Smooth muscle cell (in vitro differentiated cells): ENCODE data around the gene CNOT6. TPM values are rescaled to one million over a fixed set of nuclear protein-coding genes. Genes with fewer than 3 reads are reported as not detected.

Source experiments
- DNase-seq: peaks from one replicate; lab custom pipeline; 2025; ENCODE audit not compliant: unreplicated experiment; lab: John Stamatoyannopoulos, UW
- H2AFZ ChIP-seq: fragments of 200-600 bp; sonication (generic); 2 replicates; pipeline ENCODE4 v1.6.0; 2016; ENCODE audit warnings: antibody characterized with exemption, low read depth, mild to moderate bottlenecking
- H3F3A ChIP-seq: fragments of 200-600 bp; sonication (generic); 2 replicates; pipeline ENCODE4 v1.6.0; 2017; ENCODE audit warnings: antibody characterized with exemption, low read depth
- H3K27ac ChIP-seq: fragments of 200-600 bp; sonication (generic); 2 replicates; pipeline ENCODE4 v1.5.1; 2016; ENCODE audit warnings: low read depth, mild to moderate bottlenecking
- H3K27me3 ChIP-seq: fragments of 200-600 bp; sonication (generic); 2 replicates; pipeline ENCODE4 v1.6.1; 2016; ENCODE audit warnings: low read depth, mild to moderate bottlenecking
- H3K36me3 ChIP-seq: fragments of 200-600 bp; sonication (generic); 2 replicates; pipeline ENCODE4 v1.5.1; 2016; ENCODE audit warnings: low read depth
- H3K4me1 ChIP-seq: fragments of 200-600 bp; sonication (generic); 2 replicates; pipeline ENCODE4 v1.5.1; 2016; ENCODE audit warnings: low read depth
- H3K4me2 ChIP-seq: fragments of 200-600 bp; sonication (generic); 2 replicates; pipeline ENCODE4 v1.6.0; 2016; ENCODE audit warnings: mild to moderate bottlenecking
- H3K4me3 ChIP-seq: fragments of 200-600 bp; sonication (generic); 2 replicates; pipeline ENCODE4 v1.5.1; 2016; ENCODE audit warnings: mild to moderate bottlenecking
- H3K79me2 ChIP-seq: fragments of 200-600 bp; sonication (generic); 2 replicates; pipeline ENCODE4 v1.6.0; 2016; ENCODE audit warnings: low read depth, mild to moderate bottlenecking
- H3K9ac ChIP-seq: fragments of 200-600 bp; sonication (generic); 2 replicates; pipeline ENCODE4 v1.6.0; 2016; ENCODE audit warnings: low read depth
- H3K9me3 ChIP-seq: fragments of 200-600 bp; sonication (generic); replicated peaks from 2 replicates; pipeline ENCODE4 v1.5.1; 2016; ENCODE audit warnings: low read depth
- H4K20me1 ChIP-seq: fragments of 200-600 bp; sonication (generic); 2 replicates; pipeline ENCODE4 v1.6.0; 2016; ENCODE audit warnings: low read depth
- CTCF ChIP-seq: fragments of 200-600 bp; sonication (generic); IDR thresholded peaks from 2 replicates; pipeline ENCODE4 v1.5.1; 2017; ENCODE audit warnings: borderline replicate concordance, mild to moderate bottlenecking, antibody characterized with exemption; ENCODE audit not compliant: insufficient read depth, poor library complexity, severe bottlenecking
- WGBS: methylation state at CpG from one replicate; pipeline ENCODE4 v1.1.7; 2016; ENCODE audit warnings: low lambda C conversion rate; 5-methylcytosine and 5-hydroxymethylcytosine counted together
- polyA plus RNA-seq: library from polyadenylated mRNA; unstranded; fragments of >200 nt; fragmentation: Nextera tagmentation; extraction: Ambion mirVana; gene quantifications from 2 replicates; pipeline ENCODE4 v1.2.1, GENCODE V29; 2016
- total RNA-seq: library from RNA; depleted of rRNA; stranded (reverse); fragments of >200 nt; gene quantifications from 2 replicates; pipeline ENCODE4 v1.2.3, GENCODE V29; 2014

Gene CNOT6
- total and polyA plus RNA-seq, 2 experiments from 2014 or later: 6.2 to 19.7 TPM

GRCh38 chr5:180492226-180492903 is 1.8 kb upstream of the CNOT6 start:
- 93% methylated on average over 11 of the region's 11 CpGs for WGBS
- no peak for DNase-seq
- H3K4me3 ChIP-seq: no peak overlapping the region
- peaks cover 30% of the 10 kb centered on the region for H3K79me2 ChIP-seq
- H3K36me3 ChIP-seq: no peaks in the 10 kb centered on the region
- H3K4me2 ChIP-seq: no peak overlapping the region
- TF ChIP-seq CTCF: no peak
- H3K9me3 ChIP-seq: no peaks in the 10 kb centered on the region
- H3K4me1 ChIP-seq: peaks cover 18% of the 10 kb centered on the region
- H3K27ac ChIP-seq: no peak overlapping the region
- H3K9ac ChIP-seq: no peak overlapping the region
- no peaks in the 10 kb centered on the region for H3F3A ChIP-seq
- no peak overlapping the region for H2AFZ ChIP-seq
- H3K27me3 ChIP-seq: no peaks in the 10 kb centered on the region
- H4K20me1 ChIP-seq: peaks cover 26% of the 10 kb centered on the region

GRCh38 chr5:180494510-180495181 is 467 bp downstream of the CNOT6 start:
- peaks cover 49% of the 10 kb centered on the region for H4K20me1 ChIP-seq
- H3K79me2 ChIP-seq: peaks cover 53% of the 10 kb centered on the region

GRCh38 chr5:180495292-180495691 is 1.1 kb downstream of the CNOT6 start:
- Histone ChIP-seq H3K4me3 (peak overlapping the region; percentile 94), H3K9me3 (no peaks in the 10 kb centered on the region), H3K27me3 (no peaks in the 10 kb centered on the region), H3F3A (no peaks in the 10 kb centered on the region), H3K27ac (peak overlapping the region; percentile 87), H3K4me2 (peak overlapping the region; percentile 94), H4K20me1 (peaks cover 56% of the 10 kb centered on the region), H3K9ac (peak overlapping the region; percentile 95), H3K4me1 (peaks cover 18% of the 10 kb centered on the region), H3K36me3 (no peaks in the 10 kb centered on the region), H3K79me2 (peaks cover 59% of the 10 kb centered on the region), H2AFZ (peak overlapping the region; percentile 67)
- WGBS: 25% methylated on average over 7 of the region's 7 CpGs
- no peak for DNase-seq
- TF ChIP-seq CTCF: no peak

More at GRCh38 chr5:180494510-180495181, 467 bp downstream of the CNOT6 start:
- Histone ChIP-seq H3K27ac (peak overlapping the region; percentile 87), H3K4me1 (peaks cover 18% of the 10 kb centered on the region), H3K27me3 (no peaks in the 10 kb centered on the region), H3K9ac (peak overlapping the region; percentile 95), H3K9me3 (no peaks in the 10 kb centered on the region), H3F3A (no peaks in the 10 kb centered on the region), H2AFZ (peak overlapping the region; percentile 67), H3K4me2 (peak overlapping the region; percentile 94), H3K36me3 (no peaks in the 10 kb centered on the region), H3K4me3 (peak overlapping the region; percentile 94)
- peak; percentile 27 for DNase-seq
- no peak for TF ChIP-seq CTCF
- WGBS: 2% methylated on average over 54 of the region's 92 CpGs
